Activated gamma-delta T cell (primary cell): ENCODE measurements around the gene ABCA2.
"Not testable (repeated sequence)": the region's sequence is repeated elsewhere in the genome, so short reads cannot be mapped to it uniquely, and the experiment has no call there.

Experiments
- DNase-seq: peaks from one replicate; lab custom pipeline; 2025; lab: John Stamatoyannopoulos, UW

The ABCA2 gene

GRCh38 chr9:137015976-137016375 is 12.1 kb downstream of the ABCA2 start:
- no peak for DNase-seq

DNA sequence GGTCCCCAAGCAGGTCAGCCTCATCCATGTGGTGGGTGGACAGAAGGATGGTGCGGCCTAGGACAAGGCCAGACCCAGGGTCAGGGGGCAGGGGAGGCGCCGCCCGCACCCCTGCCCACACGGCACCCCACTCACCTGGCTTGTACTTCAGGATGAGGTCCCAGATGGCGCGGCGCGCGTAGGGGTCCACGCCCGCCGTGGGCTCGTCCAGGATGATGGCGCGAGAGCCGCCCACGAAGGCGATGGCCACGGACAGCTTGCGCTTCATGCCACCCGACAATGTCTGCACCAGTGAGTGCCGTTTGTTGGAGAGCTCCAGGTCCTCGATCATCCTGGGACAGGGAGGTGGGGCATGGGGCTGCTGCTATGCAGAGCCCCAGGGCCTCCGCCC is 12.5 kb downstream of the ABCA2 start:
- no peak for DNase-seq

DNA sequence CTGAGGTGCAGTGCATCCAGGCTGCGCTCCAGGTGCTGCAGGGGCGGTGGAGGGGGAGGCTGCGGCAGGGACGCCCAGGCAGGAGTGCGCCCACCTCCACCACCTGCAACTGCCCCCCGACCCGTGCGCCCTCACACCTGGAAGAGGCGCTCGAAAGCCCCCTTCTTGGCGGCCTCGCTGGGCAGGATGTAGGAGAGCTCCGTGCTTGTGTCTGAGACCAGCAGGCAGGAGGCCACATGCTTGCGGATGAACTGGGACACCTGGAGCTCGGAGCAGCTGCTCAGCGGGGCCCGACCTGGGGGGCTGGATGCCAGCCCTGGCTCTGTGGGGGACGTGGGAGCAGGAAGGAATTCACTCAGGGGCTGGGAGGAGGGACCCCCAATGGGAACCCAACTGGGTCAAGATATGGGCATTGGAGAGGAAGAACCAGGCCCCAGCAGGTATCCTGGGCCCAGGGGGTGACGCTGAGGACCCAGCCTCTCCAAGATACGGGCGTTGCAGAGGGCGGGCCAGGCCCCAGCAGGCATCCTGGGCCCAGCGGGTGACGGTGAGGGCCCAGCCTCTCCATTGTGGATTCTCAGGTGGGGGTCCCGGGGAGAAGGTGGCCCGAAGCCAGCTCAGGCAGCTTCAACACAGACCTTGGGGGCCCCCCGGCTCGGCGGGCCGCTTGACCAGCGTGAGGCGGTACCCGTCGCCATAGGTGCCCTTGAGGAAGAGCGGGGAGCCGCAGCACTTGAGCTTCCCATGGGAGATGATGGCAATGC is 13.1 kb downstream of the ABCA2 start:
- DNase-seq: no peak

- DNase-seq: no peak
Measured at GRCh38 chr9:137014166-137014565, 13.9 kb downstream of the ABCA2 start.

GRCh38 chr9:137013571-137013940 is 14.5 kb downstream of the ABCA2 start:
- no peak for DNase-seq

GRCh38 chr9:137012694-137013570 is 15.1 kb downstream of the ABCA2 start:
- DNase-seq: no peak

GRCh38 chr9:137011907-137012675 is 15.9 kb downstream of the ABCA2 start:
- no peak for DNase-seq

DNA sequence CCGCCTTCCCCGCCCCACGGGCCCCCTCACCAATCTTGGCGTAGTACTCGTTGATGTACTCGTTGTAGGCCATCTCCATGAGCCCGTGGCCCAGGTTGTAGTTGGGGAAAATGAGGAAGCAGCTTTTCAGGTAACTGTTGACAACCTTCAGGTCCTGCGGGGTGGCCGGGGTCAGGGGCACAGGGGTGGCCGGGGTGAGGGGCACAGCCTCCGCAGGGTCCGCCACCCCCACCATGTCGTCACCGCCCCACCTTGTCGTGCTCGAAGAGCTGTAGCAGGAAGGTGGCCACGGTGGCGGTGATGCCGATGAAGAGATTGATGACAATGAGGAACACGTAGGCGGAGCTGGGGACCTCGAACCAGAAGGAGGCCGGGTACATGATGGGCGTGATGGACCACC is 16.9 kb downstream of the ABCA2 start:
- DNase-seq: no peak

GRCh38 chr9:137009938-137010732 is 17.9 kb downstream of the ABCA2 start:
- DNase-seq: no peak

- DNase-seq: no peak
Measured at GRCh38 chr9:137009217-137009616, 18.8 kb downstream of the ABCA2 start.

GRCh38 chr9:137008312-137008711 is 19.7 kb downstream of the ABCA2 start:
- no peak for DNase-seq

DNA sequence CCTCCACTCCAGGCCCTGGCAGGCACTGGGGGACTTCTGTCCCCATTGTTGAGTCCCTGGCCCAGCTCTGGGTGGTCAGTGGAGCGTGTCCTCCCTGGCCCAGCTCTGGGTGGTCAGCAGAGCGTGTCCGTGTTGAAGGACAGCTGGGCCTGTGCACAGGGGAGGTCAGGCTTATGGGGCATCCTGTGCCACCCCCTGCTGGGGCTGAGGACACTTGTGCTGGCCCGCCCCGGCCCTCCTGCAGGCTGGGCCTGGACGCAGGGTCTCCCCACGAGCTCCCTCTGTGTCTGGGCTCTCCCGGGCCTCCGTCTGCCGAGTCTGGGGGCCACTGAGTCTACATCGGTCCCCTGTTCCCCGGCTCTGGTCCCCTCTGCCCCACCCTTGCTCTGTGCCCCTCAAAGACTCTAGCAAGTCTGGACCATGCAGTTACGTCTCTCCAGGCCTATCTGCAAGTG is 20.2 kb downstream of the ABCA2 start:
- no peak for DNase-seq

DNA sequence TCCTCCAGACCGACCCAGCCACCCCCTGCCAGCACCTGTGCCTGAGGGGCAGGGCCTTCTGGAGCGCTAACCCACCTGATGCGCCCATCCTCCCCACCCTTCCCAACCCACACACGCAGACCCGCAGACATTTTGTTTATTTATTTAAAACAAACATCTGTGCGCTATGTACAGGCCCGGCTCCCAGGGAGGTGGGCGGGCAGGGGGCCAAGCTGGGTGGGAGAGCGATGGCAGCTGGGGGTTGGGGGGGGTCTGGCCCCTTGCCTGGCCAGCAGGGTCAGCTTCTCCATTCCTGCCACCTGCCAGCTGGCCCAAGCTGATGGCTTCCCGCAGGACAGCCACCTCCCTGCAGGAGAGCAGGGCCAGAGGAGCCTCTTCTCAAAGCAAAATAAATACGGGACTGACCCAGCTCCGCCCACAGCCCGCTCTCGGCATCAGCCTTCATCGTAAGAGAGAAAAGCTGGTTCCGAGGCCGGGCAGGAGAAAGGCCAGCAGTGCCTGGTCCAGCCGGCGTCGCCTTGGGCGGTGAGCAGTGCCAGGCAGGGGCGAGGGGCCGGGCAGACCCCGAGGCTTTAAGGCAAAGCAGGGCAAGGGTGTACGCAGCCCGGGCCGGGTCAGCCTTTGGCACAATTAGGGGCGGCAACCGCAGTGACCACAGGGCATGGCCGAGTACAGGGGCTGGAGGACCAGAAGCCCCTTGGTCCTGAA is 20.8 kb downstream of the ABCA2 start:
- DNase-seq: no peak

GRCh38 chr9:137006116-137007003 is 21.7 kb downstream of the ABCA2 start:
- DNase-seq: no peak

GRCh38 chr9:137004285-137004684 is 23.8 kb downstream of the ABCA2 start:
- DNase-seq: not testable (repeated sequence)

- no peak for DNase-seq
Measured at GRCh38 chr9:137002646-137003041, 25.4 kb downstream of the ABCA2 start.

- DNase-seq: no peak
Measured at GRCh38 chr9:137001857-137002645, 26.0 kb downstream of the ABCA2 start.

GRCh38 chr9:137000177-137000930 is 27.7 kb downstream of the ABCA2 start:
- DNase-seq: no peak
